HG03025 (cell line): ENCODE results near the gene RPS21.

Experiments
- ATAC-seq: cut with Tn5 transposase; IDR thresholded peaks from one replicate; pipeline ENCODE4 v1.9.1; 2021; ENCODE audit warnings: mild to moderate bottlenecking, moderate library complexity; ENCODE audit not compliant: unreplicated experiment, low FRiP score

Gene RPS21

GRCh38 chr20:62376112-62377063 lies 10.5 kb upstream of the RPS21 start:
- no peak for ATAC-seq

- ATAC-seq, result no peak
Observed at GRCh38 chr20:62377064-62377461, 9.8 kb upstream of the RPS21 start.

GRCh38 chr20:62377615-62378178 lies 9.2 kb upstream of the RPS21 start:
- ATAC-seq, result no peak

GRCh38 chr20:62378215-62378614 lies 8.7 kb upstream of the RPS21 start:
- no peak for ATAC-seq

GRCh38 chr20:62381202-62381797 lies 5.6 kb upstream of the RPS21 start:
- ATAC-seq, result no peak

GRCh38 chr20:62381842-62382241 lies 5.1 kb upstream of the RPS21 start:
- ATAC-seq, result no peak

- ATAC-seq, result no peak
Observed at GRCh38 chr20:62382306-62383198, 4.4 kb upstream of the RPS21 start.

- ATAC-seq, result no peak
Observed at GRCh38 chr20:62387219-62387913, 463 bp downstream of the RPS21 start.

- ATAC-seq, result no peak
Observed at GRCh38 chr20:62387933-62388635, 1.2 kb downstream of the RPS21 start.

- no peak for ATAC-seq
Observed at GRCh38 chr20:62388839-62389600, 2.1 kb downstream of the RPS21 start.

- ATAC-seq, result no peak
Observed at GRCh38 chr20:62389601-62390087, 2.7 kb downstream of the RPS21 start.

- ATAC-seq, result no peak
Observed at GRCh38 chr20:62390317-62391164, 3.6 kb downstream of the RPS21 start.

GRCh38 chr20:62391165-62392076 lies 4.5 kb downstream of the RPS21 start:
- no peak for ATAC-seq

- ATAC-seq, result no peak
Observed at GRCh38 chr20:62392077-62392418, 5.1 kb downstream of the RPS21 start.

- ATAC-seq, result no peak
Observed at GRCh38 chr20:62392621-62393334, 5.9 kb downstream of the RPS21 start.

- ATAC-seq, result no peak
Observed at GRCh38 chr20:62393335-62393665, 6.4 kb downstream of the RPS21 start.
